ENCODE data around the gene TTYH2. TPM values are rescaled to one million over a fixed set of nuclear protein-coding genes. Genes with fewer than 3 reads are reported as not detected.
A peak's percentile ranks its signal among the peaks of the same experiment; 100 is the strongest.
"Not testable (repeated sequence)": the region's sequence is repeated elsewhere in the genome, so short reads cannot be mapped to it uniquely, and the experiment has no call there.

TTYH2 gene
- total and polyA plus RNA-seq, 5 experiments from 2014 or later, result 0.57 to 9.6 (median 2.2) TPM

- H3K27me3 Mint-ChIP-seq, result peaks cover 5 to 14% (median 10%) of the 10 kb centered on the region in 5 donors
- H3K27ac Mint-ChIP-seq, result peak overlapping the region in 4 of 10 donors; percentile 21 to 71 (median 54)
- peaks cover 6 to 16% (median 10%) of the 10 kb centered on the region in 4 donors for H3K4me1 Mint-ChIP-seq
- ATAC-seq (no peak), DNase-seq (no peak)
- H3K36me3 Mint-ChIP-seq, result no peaks in the 10 kb centered on the region
- POLR2A ChIA-PET, result no interaction called here
- no peaks in the 10 kb centered on the region for H3K9me3 Mint-ChIP-seq
- peak overlapping the region in 1 of 10 donors; percentile 41 for H3K4me3 Mint-ChIP-seq
Measured at GRCh38 chr17:74267987-74268499, 54.7 kb downstream of the TTYH2 start.

- ATAC-seq, result no peak
- Mint-ChIP-seq H3K4me3 (peak overlapping the region in 1 of 10 donors; percentile 41), H3K9me3 (no peaks in the 10 kb centered on the region), H3K27ac (peak overlapping the region in 2 of 10 donors; percentile 57 to 71), H3K4me1 (peaks cover 7 to 19% (median 11%) of the 10 kb centered on the region in 4 donors), H3K36me3 (no peaks in the 10 kb centered on the region), H3K27me3 (peaks cover 5 to 14% (median 10%) of the 10 kb centered on the region in 5 donors)
- POLR2A ChIA-PET, result interaction anchor here (0.9 kb wide), 1 partner anchor 10 kb away, joined by 3 read pairs; no protein-coding TSS in a partner anchor
- no peak for DNase-seq
Measured at GRCh38 chr17:74268558-74268957, 55.2 kb downstream of the TTYH2 start.

GRCh38 chr17:74270333-74270732, 57.0 kb downstream of the TTYH2 start:
- peak overlapping the region in 1 of 10 donors; percentile 43 for H3K27ac Mint-ChIP-seq
- H3K4me3 Mint-ChIP-seq, result no peak overlapping the region
- POLR2A ChIA-PET, result no interaction called here
- H3K9me3 Mint-ChIP-seq, result no peaks in the 10 kb centered on the region
- peaks cover 18 to 36% (median 28%) of the 10 kb centered on the region in 4 donors for H3K4me1 Mint-ChIP-seq
- DNase-seq (no peak), ATAC-seq (no peak)
- peaks cover 5 to 15% (median 10%) of the 10 kb centered on the region in 5 donors for H3K27me3 Mint-ChIP-seq
- H3K36me3 Mint-ChIP-seq, result no peaks in the 10 kb centered on the region

GRCh38 chr17:74271281-74271680, 57.9 kb downstream of the TTYH2 start:
- no peaks in the 10 kb centered on the region for H3K9me3 Mint-ChIP-seq
- no peaks in the 10 kb centered on the region for H3K36me3 Mint-ChIP-seq
- DNase-seq (no peak), ATAC-seq (no peak)
- peaks cover 5 to 15% (median 10%) of the 10 kb centered on the region in 5 donors for H3K27me3 Mint-ChIP-seq
- no peak overlapping the region for H3K4me3 Mint-ChIP-seq
- peaks cover 18 to 37% (median 34%) of the 10 kb centered on the region in 4 donors for H3K4me1 Mint-ChIP-seq
- POLR2A ChIA-PET, result no interaction called here
- H3K27ac Mint-ChIP-seq, result no peak overlapping the region

GRCh38 chr17:74271901-74272561, 58.7 kb downstream of the TTYH2 start:
- peak overlapping the region in 1 of 10 donors; percentile 21 for H3K27ac Mint-ChIP-seq
- no peaks in the 10 kb centered on the region for H3K9me3 Mint-ChIP-seq
- H3K36me3 Mint-ChIP-seq, result no peaks in the 10 kb centered on the region
- H3K4me1 Mint-ChIP-seq, result peaks cover 18 to 40% (median 34%) of the 10 kb centered on the region in 4 donors
- no peak for ATAC-seq
- no peak for DNase-seq
- no peak overlapping the region for H3K4me3 Mint-ChIP-seq
- H3K27me3 Mint-ChIP-seq, result peaks cover 5 to 14% (median 10%) of the 10 kb centered on the region in 5 donors
- POLR2A ChIA-PET, result no interaction called here

GRCh38 chr17:74272731-74273201, 59.4 kb downstream of the TTYH2 start:
- no peaks in the 10 kb centered on the region for H3K36me3 Mint-ChIP-seq
- peak overlapping the region in 1 of 10 donors; percentile 89 for H3K27ac Mint-ChIP-seq
- peak overlapping the region in 2 of 10 donors; percentile 24 to 32 for H3K4me3 Mint-ChIP-seq
- H3K27me3 Mint-ChIP-seq, result peaks cover 1 to 10% (median 8%) of the 10 kb centered on the region in 5 donors
- H3K9me3 Mint-ChIP-seq, result no peaks in the 10 kb centered on the region
- ATAC-seq, result no peak
- POLR2A ChIA-PET, result no interaction called here
- H3K4me1 Mint-ChIP-seq, result peaks cover 15 to 38% (median 30%) of the 10 kb centered on the region in 4 donors
- DNase-seq, result no peak

GRCh38 chr17:74274060-74274708, 60.8 kb downstream of the TTYH2 start, which contains the start of gene DNAI2:
TSS of gene DNAI2 (plus strand) at chr17:74274234. CDS start at chr17:74281818, 7,584 bp downstream.
- Mint-ChIP-seq H3K27me3 (peaks cover 0 to 7% (median 0%) of the 10 kb centered on the region in 5 donors), H3K27ac (peak within 1 kb of the TSS; percentile 38 to 96 (median 84)), H3K4me3 (peak within 1 kb of the TSS; percentile 58 to 88 (median 74)), H3K36me3 (no peaks in the 10 kb centered on the region), H3K4me1 (peaks cover 12 to 31% (median 21%) of the 10 kb centered on the region in 4 donors), H3K9me3 (no peaks in the 10 kb centered on the region)
- ATAC-seq, result peak; percentile 30 to 50
- POLR2A ChIA-PET, result interaction anchor here (0.8 kb wide), 1 partner anchor 71 kb away, joined by 3 read pairs; no protein-coding TSS in a partner anchor
- DNase-seq, result peak in 3 of 10 donors; percentile 4 to 40 (median 26)

- POLR2A ChIA-PET, result interaction anchor here (0.8 kb wide), 1 partner anchor 72 kb away, joined by 3 read pairs; no protein-coding TSS in a partner anchor
- H3K4me1 Mint-ChIP-seq, result peaks cover 13 to 33% (median 24%) of the 10 kb centered on the region in 4 donors
- no peaks in the 10 kb centered on the region for H3K36me3 Mint-ChIP-seq
- ATAC-seq, result peak in 1 of 2 donors; percentile 33
- H3K27ac Mint-ChIP-seq, result peak overlapping the region; percentile 38 to 96 (median 73)
- H3K9me3 Mint-ChIP-seq, result no peaks in the 10 kb centered on the region
- peak overlapping the region in 8 of 10 donors; percentile 43 to 88 (median 70) for H3K4me3 Mint-ChIP-seq
- DNase-seq, result no peak
- H3K27me3 Mint-ChIP-seq, result peaks cover 0 to 7% (median 0%) of the 10 kb centered on the region in 5 donors
Measured at GRCh38 chr17:74274709-74275340, 61.5 kb downstream of the TTYH2 start.

GRCh38 chr17:74276051-74276476, 62.7 kb downstream of the TTYH2 start:
- H3K27me3 Mint-ChIP-seq, result peaks cover 0 to 7% (median 0%) of the 10 kb centered on the region in 5 donors
- DNase-seq (no peak), ATAC-seq (no peak)
- no peaks in the 10 kb centered on the region for H3K9me3 Mint-ChIP-seq
- peak overlapping the region in 3 of 10 donors; percentile 31 to 68 (median 37) for H3K27ac Mint-ChIP-seq
- peaks cover 16 to 45% (median 33%) of the 10 kb centered on the region in 4 donors for H3K4me1 Mint-ChIP-seq
- POLR2A ChIA-PET, result no interaction called here
- no peaks in the 10 kb centered on the region for H3K36me3 Mint-ChIP-seq
- peak overlapping the region in 1 of 10 donors; percentile 30 for H3K4me3 Mint-ChIP-seq

GRCh38 chr17:74276541-74277009, 63.2 kb downstream of the TTYH2 start:
- ATAC-seq (no peak), DNase-seq (no peak)
- Mint-ChIP-seq H3K9me3 (no peaks in the 10 kb centered on the region), H3K27me3 (peaks cover 0 to 7% (median 0%) of the 10 kb centered on the region in 5 donors), H3K4me1 (peaks cover 16 to 45% (median 33%) of the 10 kb centered on the region in 4 donors), H3K36me3 (no peaks in the 10 kb centered on the region), H3K27ac (peak overlapping the region in 3 of 10 donors; percentile 48 to 72 (median 50)), H3K4me3 (no peak overlapping the region)
- POLR2A ChIA-PET, result no interaction called here

- H3K4me3 Mint-ChIP-seq, result no peak overlapping the region
- H3K9me3 Mint-ChIP-seq, result no peaks in the 10 kb centered on the region
- no peaks in the 10 kb centered on the region for H3K36me3 Mint-ChIP-seq
- DNase-seq (no peak), ATAC-seq (no peak)
- H3K27me3 Mint-ChIP-seq, result peaks cover 0 to 4% (median 0%) of the 10 kb centered on the region in 5 donors
- peak overlapping the region in 3 of 10 donors; percentile 25 to 52 (median 47) for H3K27ac Mint-ChIP-seq
- POLR2A ChIA-PET, result no interaction called here
- peaks cover 18 to 56% (median 41%) of the 10 kb centered on the region in 4 donors for H3K4me1 Mint-ChIP-seq
Measured at GRCh38 chr17:74277935-74278334, 64.6 kb downstream of the TTYH2 start.

GRCh38 chr17:74279617-74280016, 66.2 kb downstream of the TTYH2 start:
- Mint-ChIP-seq H3K27ac (peak overlapping the region in 9 of 10 donors; percentile 63 to 96 (median 90)), H3K4me3 (peak overlapping the region in 1 of 10 donors; percentile 43)
- not testable (repeated sequence) for DNase-seq

More at GRCh38 chr17:74279617-74280016, 66.2 kb downstream of the TTYH2 start:
- H3K9me3 Mint-ChIP-seq, POLR2A ChIA-PET, H3K27me3 Mint-ChIP-seq, ATAC-seq, H3K36me3 Mint-ChIP-seq: not testable (repeated sequence)
- H3K4me1 Mint-ChIP-seq, result peaks cover 11 to 53% (median 37%) of the 10 kb centered on the region in 4 donors
